ENCODE measurements around the gene PNPO. TPM values are rescaled to one million over a fixed set of nuclear protein-coding genes. Genes with fewer than 3 reads are reported as not detected.

PNPO gene
- total and polyA plus RNA-seq, 2 of the 13 experiments (the other 11 are each of a cell fraction or from before 2014, with no cell fraction given), result 47.9 to 63.3 TPM

- TF ChIP-seq ZNF382 (CRISPR knock-in tag; IDR thresholded peaks at IDR 0.05; ENCODE audit: borderline replicate concordance) (no peak), REL (CRISPR knock-in tag; conservative IDR thresholded peaks at IDR 0.05) (no peak), ZNF441 (CRISPR knock-in tag; IDR thresholded peaks at IDR 0.05; ENCODE audit: borderline replicate concordance) (peak; percentile 86), KDM4B (CRISPR knock-in tag; IDR thresholded peaks at IDR 0.05) (peak; percentile 88; the same call in 1 of the 2 replicates), TCF12 (IDR thresholded peaks at IDR 0.05) (no peak), TCF12 (CRISPR knock-in tag; IDR thresholded peaks at IDR 0.05) (no peak), SMARCE1 (IDR thresholded peaks at IDR 0.05; ENCODE audit: borderline replicate concordance) (no peak), ZNF468 (CRISPR knock-in tag; IDR thresholded peaks at IDR 0.05) (no peak), CHD2 (IDR thresholded peaks at IDR 0.05; ENCODE audit: low read depth, low read length) (no peak), ZC3H4 (CRISPR knock-in tag; IDR thresholded peaks at IDR 0.05; ENCODE audit: borderline replicate concordance) (no peak), RBM22 (optimal IDR thresholded peaks at IDR 0.05; ENCODE audit: low read length) (no peak), ZNF773 (CRISPR knock-in tag; IDR thresholded peaks at IDR 0.05; ENCODE audit: borderline replicate concordance) (no peak), NBN (conservative IDR thresholded peaks at IDR 0.05) (no peak), SP140L (CRISPR knock-in tag; IDR thresholded peaks at IDR 0.05; ENCODE audit: borderline replicate concordance) (no peak), TSC22D2 (CRISPR knock-in tag; IDR thresholded peaks at IDR 0.05; ENCODE audit: borderline replicate concordance) (no peak), ZNF337 (CRISPR knock-in tag; IDR thresholded peaks at IDR 0.05; ENCODE audit: borderline replicate concordance, low read depth) (peak; percentile 94; the same call in 1 of the 2 replicates), MXD3 (CRISPR knock-in tag; IDR thresholded peaks at IDR 0.05) (no peak), ZNF44 (CRISPR knock-in tag; IDR thresholded peaks at IDR 0.05) (peak; percentile 91), MED13 (CRISPR knock-in tag; IDR thresholded peaks at IDR 0.05) (no peak), ZNF678 (CRISPR knock-in tag; IDR thresholded peaks at IDR 0.05) (no peak), ZNF878 (CRISPR knock-in tag; IDR thresholded peaks at IDR 0.05) (no peak), MAFK (conservative IDR thresholded peaks at IDR 0.05 in 1 of 2, IDR thresholded peaks at IDR 0.05 in 1 of 2; ENCODE audit: low read length in 2 of 2) (no peak), ZNF703 (CRISPR knock-in tag; IDR thresholded peaks at IDR 0.05; ENCODE audit: borderline replicate concordance) (no peak), ZBTB42 (CRISPR knock-in tag; IDR thresholded peaks at IDR 0.05) (no peak), KDM6A (CRISPR knock-in tag; IDR thresholded peaks at IDR 0.05; ENCODE audit: low read depth) (no peak), NPAS2 (CRISPR knock-in tag; IDR thresholded peaks at IDR 0.05; ENCODE audit: borderline replicate concordance) (0 out of 2 replicates have a peak, but pooled peaks have one; percentile 87), ZNF788 (CRISPR knock-in tag; IDR thresholded peaks at IDR 0.05; ENCODE audit: borderline replicate concordance) (peak; percentile 74; the same call in 1 of the 2 replicates), ETV6 (CRISPR knock-in tag; conservative IDR thresholded peaks at IDR 0.05) (no peak), SNAI1 (CRISPR knock-in tag; IDR thresholded peaks at IDR 0.05; ENCODE audit: borderline replicate concordance) (no peak), TBP (CRISPR knock-in tag; IDR thresholded peaks at IDR 0.05) (no peak), ZNF704 (CRISPR knock-in tag; IDR thresholded peaks at IDR 0.05; ENCODE audit: borderline replicate concordance) (no peak), TFDP1 (CRISPR knock-in tag; IDR thresholded peaks at IDR 0.05; ENCODE audit: borderline replicate concordance) (no peak)
These were observed 7.9 kb downstream of the PNPO start (continued) for GRCh38 chr17:47949197-47949759.
